NCI-H2107 treated with DMSO at 0.1 percent for 48 hours (cell line): ENCODE measurements around the gene TMEM14C.

ENCODE experiments used
- DNase-seq: peaks from one replicate; lab custom pipeline; 2025; ENCODE audit not compliant: unreplicated experiment; lab: John Stamatoyannopoulos, UW

Gene TMEM14C

DNA sequence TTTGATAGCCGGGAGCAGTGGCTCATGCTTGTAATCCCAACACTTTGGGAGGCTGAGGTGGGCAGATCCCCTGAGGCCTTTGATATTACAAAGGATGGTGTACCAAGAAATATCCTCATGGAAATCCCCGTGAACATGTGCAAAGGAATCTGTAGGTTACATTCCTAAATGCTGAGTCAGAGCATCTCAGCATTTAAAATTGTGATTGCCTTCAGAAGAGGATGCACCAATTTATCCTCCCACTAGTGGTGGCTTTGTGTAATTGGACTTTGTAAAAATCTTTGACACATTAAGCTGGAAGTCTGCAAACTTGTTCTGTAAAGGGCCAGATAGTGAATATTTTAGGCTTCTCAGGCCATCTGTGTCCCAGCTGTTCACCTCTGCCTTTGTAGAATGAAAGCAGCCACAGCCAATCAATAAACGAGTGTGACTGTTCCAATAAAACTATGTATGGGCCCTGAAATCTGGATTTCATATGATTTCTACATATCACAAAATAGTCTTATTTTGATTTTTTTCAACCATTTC lies 36.5 kb downstream of the TMEM14C start:
- DNase-seq: no peak

DNA sequence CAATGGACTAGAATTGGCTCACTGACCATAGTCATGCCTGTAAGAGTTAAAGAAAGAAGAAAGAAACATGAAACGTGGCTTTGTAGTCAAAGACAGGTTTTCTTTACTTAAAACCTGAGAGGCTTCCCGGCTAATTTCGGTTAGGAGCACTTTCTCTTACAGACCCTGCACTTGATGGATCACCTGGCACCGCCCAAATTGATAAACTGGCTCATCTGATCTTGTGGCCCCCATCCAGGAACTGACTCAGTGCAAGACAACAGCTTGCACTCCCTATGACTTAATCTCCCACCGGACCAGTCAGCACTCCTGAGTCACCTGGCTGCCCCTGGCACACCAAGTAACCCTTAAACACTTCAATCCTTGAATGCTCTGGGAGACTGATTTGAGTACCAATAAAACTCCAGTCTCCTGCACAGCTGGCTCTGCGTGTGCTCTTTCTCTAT lies 37.0 kb downstream of the TMEM14C start:
- DNase-seq: no peak

DNA sequence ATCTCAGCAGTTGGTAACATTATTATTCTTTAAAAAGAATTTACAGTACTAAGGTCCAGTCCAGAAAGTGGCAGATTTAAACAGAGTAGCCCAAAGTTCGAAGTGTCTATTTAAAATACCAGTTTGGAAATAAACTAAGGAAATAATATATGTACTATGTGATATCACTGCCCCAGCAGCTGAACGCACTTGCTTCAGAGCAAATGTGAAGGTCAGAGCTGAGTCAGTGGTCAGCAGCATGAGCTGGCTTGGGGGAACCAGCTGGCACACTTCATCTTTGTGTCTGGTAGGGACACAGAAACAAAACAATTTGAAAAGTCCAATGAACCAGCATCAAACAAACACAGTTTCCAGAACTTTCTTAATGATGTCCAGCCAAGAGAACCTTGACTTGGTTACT lies 40.1 kb downstream of the TMEM14C start:
- no peak for DNase-seq

DNA sequence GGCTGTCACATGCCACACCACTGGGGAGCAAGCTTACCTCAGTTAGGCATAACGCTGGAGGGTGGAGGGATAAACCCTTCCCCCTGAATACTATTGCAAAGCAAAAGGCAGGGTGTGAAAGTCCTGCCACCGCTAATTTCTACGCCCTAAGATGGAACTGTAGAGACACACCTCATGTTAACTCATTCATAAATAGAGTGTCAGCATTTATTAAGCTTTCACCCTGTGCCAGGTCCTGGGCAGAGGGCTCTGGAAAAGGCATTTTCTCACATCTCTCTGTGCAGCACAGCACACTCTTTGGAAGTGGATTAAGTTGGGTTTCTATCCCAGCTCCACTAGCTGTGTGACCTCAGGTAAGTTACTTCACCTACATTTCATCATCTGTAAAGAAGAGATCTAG lies 46.5 kb downstream of the TMEM14C start:
- no peak for DNase-seq

DNA sequence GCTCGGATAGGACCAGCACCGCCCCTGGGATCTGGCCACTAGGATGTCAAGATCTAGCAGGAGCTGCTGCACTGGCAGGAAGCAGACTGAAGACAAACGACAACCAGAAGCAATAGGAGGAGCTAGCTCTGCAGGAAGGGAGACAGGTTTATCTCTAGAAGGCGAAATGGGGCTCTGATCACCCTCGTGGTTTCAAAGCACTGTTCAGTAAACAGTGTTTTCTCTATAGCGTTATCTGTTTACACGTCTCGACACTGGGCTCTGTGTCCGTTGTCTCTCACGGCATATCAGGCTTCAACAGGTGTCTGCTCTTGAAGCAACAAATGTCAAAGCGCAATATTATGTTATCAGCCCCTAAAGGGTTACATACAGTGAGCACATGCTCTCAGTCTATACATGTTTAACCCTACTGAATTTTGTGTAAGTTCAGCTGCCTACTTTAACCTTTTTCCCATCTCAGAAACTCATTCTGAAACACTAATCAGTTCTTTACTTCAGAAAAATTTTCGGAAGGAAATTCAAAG lies 48.6 kb downstream of the TMEM14C start:
- DNase-seq: peak; percentile 9

DNA sequence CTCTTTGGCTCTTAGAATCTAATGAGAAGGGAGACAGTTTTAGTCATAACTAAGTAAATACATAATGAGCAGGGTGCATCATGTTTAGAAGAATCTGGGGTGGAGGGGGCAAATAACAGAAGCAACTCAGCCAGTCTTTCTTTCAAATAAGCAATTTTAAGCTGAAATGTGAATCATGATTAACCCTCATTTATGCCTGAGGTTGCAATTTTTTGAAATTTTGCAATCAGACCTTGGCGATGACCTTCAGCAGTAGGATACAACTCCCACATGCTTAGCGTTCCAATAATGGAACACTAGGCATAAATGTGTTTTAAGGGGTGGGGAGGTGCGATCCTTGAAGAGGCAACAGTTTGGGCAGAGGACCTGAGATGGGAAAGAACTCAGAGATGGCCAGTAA lies 55.4 kb downstream of the TMEM14C start:
- DNase-seq: no peak

DNA sequence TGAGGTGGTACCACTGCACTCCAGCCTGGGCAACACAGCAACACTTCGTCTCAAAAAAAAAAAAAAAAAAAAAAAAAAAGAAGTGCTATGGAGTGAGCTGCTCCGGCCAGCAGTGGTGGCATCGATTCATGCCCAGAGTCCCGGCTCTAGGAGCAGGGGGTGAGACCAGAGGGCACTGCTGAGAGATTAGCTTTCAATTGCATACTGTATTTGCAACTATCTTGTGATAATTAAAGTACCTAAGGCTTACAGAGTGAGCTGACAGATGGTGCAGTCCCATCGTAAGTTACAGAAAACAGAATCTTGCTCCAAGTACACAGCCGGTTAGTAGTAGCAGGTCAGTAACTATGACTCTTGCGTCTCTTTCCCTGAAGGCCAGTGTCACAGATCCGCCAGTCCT lies 56.2 kb downstream of the TMEM14C start:
- DNase-seq: no peak
